Suprapubic skin (tissue), 4 donors: ENCODE data around the gene LRFN2.

Experiments
- CTCF ChIP-seq, 2 donors: fragments of 200-600 bp in 1 of 2; fragments of 450-650 bp in 1 of 2; sonication (generic) in 1 of 2; IDR thresholded peaks; one replicate each; pipeline ENCODE4 v1.5.1; 2016 to 2019; ENCODE audit warnings: antibody characterized with exemption in 2 of 2, mild to moderate bottlenecking in 1 of 2, moderate library complexity in 1 of 2
- EP300 ChIP-seq: sonication (generic); formaldehyde crosslinking; IDR thresholded peaks from one replicate; pipeline ENCODE4 v1.6.1; 2017; ENCODE audit warnings: antibody characterized with exemption
- POLR2A ChIP-seq, 2 donors: fragments of 450-650 bp; IDR thresholded peaks; one replicate each; pipeline ENCODE4 v1.6.1; 2017; ENCODE audit warnings: antibody characterized with exemption in 2 of 2, mild to moderate bottlenecking in 2 of 2, moderate library complexity in 2 of 2
- POLR2AphosphoS5 ChIP-seq, 3 donors: sonication (generic); formaldehyde crosslinking; IDR thresholded peaks; one replicate each; pipeline ENCODE4 v1.6.1; 2017; ENCODE audit warnings: antibody characterized with exemption in 3 of 3

DNA sequence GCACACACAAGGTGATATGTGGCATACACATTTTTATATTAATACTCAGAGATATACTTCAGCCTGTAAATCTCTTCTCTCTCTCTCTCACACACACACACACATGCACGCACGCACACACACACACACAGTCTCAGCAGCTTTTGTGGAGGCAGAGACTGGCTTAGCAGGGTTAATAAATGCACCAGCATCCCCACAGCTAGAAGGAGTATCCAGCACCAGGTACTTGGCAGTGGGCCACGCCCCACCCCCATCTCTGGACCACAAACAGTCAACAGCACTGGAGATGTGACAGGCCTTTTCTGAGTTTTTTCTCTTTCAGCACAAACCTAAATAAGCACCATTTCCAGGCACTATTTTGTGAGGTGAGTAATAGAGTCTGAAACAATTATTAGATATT is 47.3 kb upstream of the LRFN2 start:
- no peak for TF ChIP-seq CTCF (IDR thresholded peaks at IDR 0.05)
- TF ChIP-seq POLR2AphosphoS5 (IDR thresholded peaks at IDR 0.05), result no peak
- TF ChIP-seq POLR2A (IDR thresholded peaks at IDR 0.05), result no peak
- no peak for TF ChIP-seq EP300
